Measurements from ENCODE around the gene DNAJB6. TPM values are rescaled to one million over a fixed set of nuclear protein-coding genes. Genes with fewer than 3 reads are reported as not detected.

The DNAJB6 gene
- total RNA-seq, 2 donors from 2014 or later = 68.3 to 199 TPM

DNA sequence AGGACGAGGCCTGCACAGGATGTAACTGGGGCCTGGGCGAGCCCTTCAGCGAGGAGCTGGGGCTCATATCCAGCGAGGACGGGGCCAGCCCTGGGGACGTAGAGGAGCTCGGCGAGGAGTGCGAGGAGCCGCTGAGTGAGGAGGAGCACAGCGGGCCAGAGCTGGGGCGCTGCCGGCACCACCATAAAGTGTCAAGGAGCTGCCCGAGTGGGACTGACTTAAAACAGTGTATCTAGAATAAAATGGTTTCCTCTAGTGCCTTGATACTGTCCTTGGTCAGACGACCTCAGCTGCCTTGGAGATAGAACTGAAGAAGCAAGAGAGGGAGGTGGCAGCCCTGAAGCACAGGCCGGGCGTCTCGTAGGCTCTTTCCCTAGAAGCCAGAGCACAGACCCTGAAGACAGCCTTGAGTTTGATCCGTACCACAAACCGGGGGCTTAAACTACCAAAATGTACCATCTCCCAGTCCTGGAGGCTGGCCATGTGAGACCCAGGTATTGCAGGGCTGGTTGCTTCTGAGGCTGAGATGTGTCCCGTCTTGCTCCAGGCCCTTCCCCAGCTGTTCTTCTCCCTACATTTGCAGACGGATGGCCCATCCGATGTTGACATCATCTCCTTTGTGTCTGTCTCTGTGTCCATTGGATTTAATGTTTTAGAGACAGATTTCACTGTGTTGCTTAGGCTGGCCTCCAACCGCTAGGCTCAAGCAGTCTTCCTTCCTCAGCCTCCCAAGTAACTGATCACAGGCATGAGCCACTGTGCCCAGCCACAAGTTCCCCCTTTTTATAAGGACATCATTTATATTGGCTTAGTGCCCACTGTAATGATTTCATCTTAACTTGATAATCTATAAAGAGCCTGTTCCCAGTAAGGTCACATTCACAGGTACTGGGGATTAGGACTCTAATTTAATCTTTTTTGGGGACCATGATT, 35.8 kb downstream of the DNAJB6 start:
- Histone ChIP-seq H3K4me3 (no peak overlapping the region), H3K36me3 (peaks cover 14 to 18% of the 10 kb centered on the region in 2 donors), H3K4me1 (replicated peaks) (no peaks in the 10 kb centered on the region), H3K27ac (no peak overlapping the region), H3K27me3 (replicated peaks; ENCODE audit: insufficient read depth) (no peaks in the 10 kb centered on the region), H3K9me3 (no peaks in the 10 kb centered on the region)
- intact Hi-C loops (cut with DNase I) = no loop called here
- DNase-seq (ENCODE audit: low spot score) = no peak
- WGBS = 91% methylated on average over 24 of the region's 24 CpGs
- TF ChIP-seq POLR2A (IDR thresholded peaks at IDR 0.05) (no peak), POLR2AphosphoS5 (IDR thresholded peaks at IDR 0.05) (no peak)
- TF ChIP-seq, protein P1, sequence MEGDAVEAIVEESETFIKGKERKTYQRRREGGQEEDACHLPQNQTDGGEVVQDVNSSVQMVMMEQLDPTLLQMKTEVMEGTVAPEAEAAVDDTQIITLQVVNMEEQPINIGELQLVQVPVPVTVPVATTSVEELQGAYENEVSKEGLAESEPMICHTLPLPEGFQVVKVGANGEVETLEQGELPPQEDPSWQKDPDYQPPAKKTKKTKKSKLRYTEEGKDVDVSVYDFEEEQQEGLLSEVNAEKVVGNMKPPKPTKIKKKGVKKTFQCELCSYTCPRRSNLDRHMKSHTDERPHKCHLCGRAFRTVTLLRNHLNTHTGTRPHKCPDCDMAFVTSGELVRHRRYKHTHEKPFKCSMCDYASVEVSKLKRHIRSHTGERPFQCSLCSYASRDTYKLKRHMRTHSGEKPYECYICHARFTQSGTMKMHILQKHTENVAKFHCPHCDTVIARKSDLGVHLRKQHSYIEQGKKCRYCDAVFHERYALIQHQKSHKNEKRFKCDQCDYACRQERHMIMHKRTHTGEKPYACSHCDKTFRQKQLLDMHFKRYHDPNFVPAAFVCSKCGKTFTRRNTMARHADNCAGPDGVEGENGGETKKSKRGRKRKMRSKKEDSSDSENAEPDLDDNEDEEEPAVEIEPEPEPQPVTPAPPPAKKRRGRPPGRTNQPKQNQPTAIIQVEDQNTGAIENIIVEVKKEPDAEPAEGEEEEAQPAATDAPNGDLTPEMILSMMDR (IDR thresholded peaks at IDR 0.05) = no peak

DNA sequence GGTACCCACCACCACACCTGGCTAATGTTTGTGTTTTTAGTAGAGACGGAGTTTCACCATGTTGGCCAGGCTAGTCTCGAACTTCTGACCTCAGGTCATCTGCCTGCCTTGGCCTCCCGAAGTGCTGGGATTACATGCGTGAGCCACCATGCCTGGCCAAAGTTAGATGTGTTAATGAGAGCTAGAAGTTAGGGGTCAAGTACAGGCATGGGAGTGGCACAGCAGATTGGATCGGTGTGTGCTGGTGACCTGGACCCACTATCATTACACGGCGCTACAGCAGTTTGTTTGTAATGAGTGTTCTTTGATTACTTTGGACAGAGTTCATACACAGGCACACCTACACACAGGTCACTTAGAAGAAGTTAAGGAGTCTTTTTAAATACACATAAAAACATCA, 36.7 kb downstream of the DNAJB6 start:
- no peak overlapping the region for H3K4me3 ChIP-seq
- intact Hi-C loops (cut with DNase I) = no loop called here
- H3K4me1 ChIP-seq (replicated peaks) = no peaks in the 10 kb centered on the region
- H3K36me3 ChIP-seq = peaks cover 9 to 10% of the 10 kb centered on the region in 2 donors
- H3K9me3 ChIP-seq = no peaks in the 10 kb centered on the region
- TF ChIP-seq POLR2AphosphoS5 (IDR thresholded peaks at IDR 0.05) = no peak
- no peaks in the 10 kb centered on the region for H3K27me3 ChIP-seq (replicated peaks; ENCODE audit: insufficient read depth)
- no peak for DNase-seq (ENCODE audit: low spot score)
- WGBS = 85% methylated on average over 7 of the region's 7 CpGs
- no peak overlapping the region for H3K27ac ChIP-seq

DNA sequence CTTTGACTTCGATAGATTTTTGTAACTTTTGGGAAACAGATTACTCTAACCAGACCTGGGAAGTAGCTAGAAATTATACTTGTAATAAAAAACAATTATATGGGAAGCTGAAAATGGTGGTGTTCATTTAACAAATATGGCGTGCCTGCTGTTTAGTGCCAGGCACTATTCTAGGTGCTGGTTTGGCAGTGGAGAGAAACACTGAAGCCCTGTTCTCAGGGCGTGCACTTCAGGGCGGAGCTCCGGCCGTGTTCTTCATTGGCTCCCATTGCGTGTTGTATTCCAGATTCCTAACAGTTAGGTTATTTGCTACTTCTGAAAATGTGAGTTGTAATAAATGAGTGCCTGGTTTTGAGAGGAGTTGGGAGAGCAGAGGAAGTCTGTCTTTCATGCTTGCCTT, 38.6 kb downstream of the DNAJB6 start:
- Histone ChIP-seq H3K36me3 (no peaks in the 10 kb centered on the region), H3K4me3 (no peak overlapping the region), H3K27ac (no peak overlapping the region), H3K27me3 (replicated peaks; ENCODE audit: insufficient read depth) (no peaks in the 10 kb centered on the region), H3K4me1 (replicated peaks) (no peaks in the 10 kb centered on the region), H3K9me3 (no peaks in the 10 kb centered on the region)
- TF ChIP-seq, protein P1 (IDR thresholded peaks at IDR 0.05) = no peak
- TF ChIP-seq POLR2AphosphoS5 (IDR thresholded peaks at IDR 0.05) = no peak
- no peak for TF ChIP-seq POLR2A (IDR thresholded peaks at IDR 0.05)
- 86% methylated on average over 7 of the region's 7 CpGs for WGBS
- intact Hi-C loops (cut with DNase I) = no loop called here
- no peak for DNase-seq (ENCODE audit: low spot score)

DNA sequence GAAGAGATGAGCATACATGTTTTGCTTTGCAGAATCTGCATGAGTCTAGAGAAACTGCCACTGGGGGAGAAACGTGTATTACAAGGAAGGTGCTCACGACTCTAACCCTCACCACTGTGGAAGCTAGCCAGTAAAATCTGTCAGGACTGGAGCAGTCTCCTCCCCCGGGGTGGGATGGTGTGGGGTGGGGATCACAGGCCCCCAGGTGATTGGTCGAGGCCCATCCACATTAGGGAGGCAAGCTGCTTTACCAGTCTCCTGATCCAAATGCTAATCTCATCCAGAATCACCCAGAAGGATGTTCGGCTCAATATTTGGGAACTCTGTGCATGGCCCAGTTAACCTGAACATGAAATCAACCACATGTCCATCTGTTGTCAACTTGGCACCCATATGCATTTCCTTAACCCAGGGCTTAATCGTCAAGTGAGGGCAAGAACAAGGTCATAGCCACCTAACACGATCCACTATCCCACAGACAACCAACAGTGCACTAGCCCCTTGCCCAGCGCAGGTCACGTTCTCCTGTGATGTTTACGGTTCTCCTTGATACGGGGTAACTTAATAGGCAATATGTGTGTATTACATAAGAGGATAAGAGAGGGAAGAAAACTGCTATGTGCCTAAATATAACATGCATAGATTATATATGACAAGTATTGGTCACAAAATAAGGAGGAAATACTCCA, 40.8 kb downstream of the DNAJB6 start:
- Histone ChIP-seq H3K36me3 (no peaks in the 10 kb centered on the region), H3K27me3 (replicated peaks; ENCODE audit: insufficient read depth) (no peaks in the 10 kb centered on the region), H3K9me3 (no peaks in the 10 kb centered on the region), H3K4me3 (no peak overlapping the region), H3K4me1 (replicated peaks) (no peaks in the 10 kb centered on the region), H3K27ac (no peak overlapping the region)
- WGBS = 74% methylated on average over 11 of the region's 11 CpGs
- intact Hi-C loops (cut with DNase I) = no loop called here
- no peak for DNase-seq (ENCODE audit: low spot score)
- TF ChIP-seq, protein P1 (IDR thresholded peaks at IDR 0.05) = no peak
- TF ChIP-seq POLR2AphosphoS5 (IDR thresholded peaks at IDR 0.05) (no peak), POLR2A (IDR thresholded peaks at IDR 0.05) (no peak)

DNA sequence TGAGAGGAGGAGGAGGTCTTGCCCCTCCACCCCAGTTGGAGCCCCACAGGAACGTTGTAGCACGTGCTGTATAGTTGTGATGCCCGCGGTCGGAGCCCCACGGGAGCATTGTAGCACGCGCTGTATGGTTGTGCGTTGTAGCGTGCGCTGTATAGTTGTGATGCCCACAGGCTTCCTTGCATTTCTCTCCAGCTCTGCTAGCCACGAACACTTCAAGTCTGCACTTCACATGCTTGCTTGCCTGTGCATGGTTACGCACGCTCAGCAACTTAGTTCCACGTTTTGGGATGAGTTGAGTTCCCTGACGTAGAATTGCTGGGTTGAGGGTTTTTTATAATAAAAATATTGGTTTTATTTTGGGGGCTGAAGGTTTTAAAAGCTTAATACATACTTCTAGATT, 41.6 kb downstream of the DNAJB6 start:
- intact Hi-C loops (cut with DNase I) = no loop called here
- TF ChIP-seq, protein P1 (IDR thresholded peaks at IDR 0.05) = no peak
- TF ChIP-seq POLR2AphosphoS5 (IDR thresholded peaks at IDR 0.05) (no peak), POLR2A (IDR thresholded peaks at IDR 0.05) (no peak)
- Histone ChIP-seq H3K27ac (no peak overlapping the region), H3K4me1 (replicated peaks) (no peaks in the 10 kb centered on the region), H3K9me3 (no peaks in the 10 kb centered on the region), H3K4me3 (no peak overlapping the region), H3K36me3 (no peaks in the 10 kb centered on the region), H3K27me3 (replicated peaks; ENCODE audit: insufficient read depth) (no peaks in the 10 kb centered on the region)
- WGBS = 91% methylated on average over 16 of the region's 16 CpGs
- no peak for DNase-seq (ENCODE audit: low spot score)
